Kidney (tissue), 14 donors: ENCODE results near the gene GRIK3. TPM values are rescaled to one million over a fixed set of nuclear protein-coding genes. Genes with fewer than 3 reads are reported as not detected.

Experiments used
- DNase-seq, 5 donors: peaks; one replicate each; pipeline ENCODE4 v3.0.0-alpha.2; 2013 to 2020
- FAIRE-seq: peaks from 2 replicates; lab custom pipeline; 2012; peaks lifted over from hg19 to GRCh38; lab: Jason Lieb, UNC
- H3K27ac ChIP-seq, 2 donors: one replicate each; pipeline ENCODE4 v1.7.0; 2013; ENCODE audit warnings: low read depth in 2 of 2, low read length in 2 of 2, inconsistent platforms in 1 of 2
- H3K27me3 ChIP-seq: one replicate; pipeline ENCODE4 v1.7.1; 2013; ENCODE audit warnings: low read length, inconsistent platforms; ENCODE audit not compliant: control insufficient read depth, insufficient read depth
- H3K36me3 ChIP-seq, 3 donors: one replicate each; pipeline versions ENCODE4 v1.7.0 to v1.7.1; 2013; ENCODE audit warnings: low read length in 3 of 3, control low read depth in 1 of 3, inconsistent platforms in 1 of 3; ENCODE audit not compliant: insufficient read depth in 3 of 3, control insufficient read depth in 2 of 3
- H3K4me1 ChIP-seq, 3 donors: one replicate each; pipeline versions ENCODE4 v1.7.0 to v1.7.1; 2013; ENCODE audit warnings: low read length in 3 of 3, inconsistent platforms in 1 of 3, low read depth in 1 of 3; ENCODE audit not compliant: control insufficient read depth in 2 of 3, insufficient read depth in 2 of 3
- H3K4me3 ChIP-seq, 3 donors: one replicate each; pipeline versions ENCODE4 v1.7.0 to v1.8.1; 2013; ENCODE audit warnings: low read length in 3 of 3, control low read depth in 1 of 3, inconsistent platforms in 1 of 3
- H3K9ac ChIP-seq, 3 donors: one replicate each; pipeline versions ENCODE4 v1.7.0 to v1.7.1; 2013; ENCODE audit warnings: low read length in 3 of 3, control low read depth in 1 of 3, inconsistent platforms in 1 of 3
- H3K9me3 ChIP-seq, 3 donors: one replicate each; pipeline versions ENCODE4 v1.7.0 to v1.7.1; 2013; ENCODE audit warnings: low read length in 3 of 3, control low read depth in 1 of 3, inconsistent platforms in 1 of 3; ENCODE audit not compliant: control insufficient read depth in 2 of 3, insufficient read depth in 1 of 3
- CTCF ChIP-seq: IDR thresholded peaks from 3 replicates; pipeline ENCODE4 v1.5.1; 2012; ENCODE audit warnings: mild to moderate bottlenecking, moderate library complexity, borderline replicate concordance; ENCODE audit not compliant: insufficient read depth; ENCODE audit errors: extremely low read depth
- intact Hi-C: fragments of 100-400 bp; cut with DNase I; formaldehyde crosslinking; loops from one replicate; pipeline ENCODE4 v1.11.1; 2022
- polyA plus RNA-seq: library from polyadenylated mRNA; stranded (reverse); fragments of 350-450 nt; fragmentation: Illumina TruSeq; extraction: RNeasy Lipid Tissue Mini Kit (QIAGEN cat#74804); gene quantifications from one replicate; pipeline ENCODE4 v1.2.3, GENCODE V29; 2014; ENCODE audit warnings: low read depth, low replicate concordance; ENCODE audit not compliant: insufficient read depth
- total RNA-seq: library from RNA; stranded (reverse); fragmentation: NEBNext Ultra II Directional; extraction: Animal tissue kit (Norgen Biotek cat#: 25700); gene quantifications from one replicate; pipeline ENCODE4 v1.2.1, GENCODE V29; 2021
- donor health status: control.
- donor health status: control.
- donor health status: control.
- donor health status: control.
- donor health status: control.
- donor health status: DM: yes; HTN: yes; CAD: no.
- donor health status: Normal renal cell carcinoma (clear cell type).

Gene GRIK3
- total and polyA plus RNA-seq, 2 donors from 2014 or later, result 0.06 to 0.38 TPM

GRCh38 chr1:36869054-36869453 lies 165.3 kb downstream of the GRIK3 start:
- intact Hi-C loops, result no loop called here
- Histone ChIP-seq H3K9me3 (no peaks in the 10 kb centered on the region), H3K9ac (no peak overlapping the region), H3K27me3 (no peaks in the 10 kb centered on the region), H3K27ac (no peak overlapping the region), H3K4me1 (no peaks in the 10 kb centered on the region), H3K36me3 (no peaks in the 10 kb centered on the region), H3K4me3 (no peak overlapping the region)
- TF ChIP-seq CTCF, result no peak
- peak in 2 of 5 donors; percentile 12 to 16 for DNase-seq
- FAIRE-seq, result no peak

GRCh38 chr1:36867575-36867974 lies 166.7 kb downstream of the GRIK3 start:
- peak in 1 of 5 donors; percentile 15 for DNase-seq
- FAIRE-seq, result no peak
- H3K9me3 ChIP-seq, result no peaks in the 10 kb centered on the region
- no peaks in the 10 kb centered on the region for H3K27me3 ChIP-seq
- H3K27ac ChIP-seq, result no peak overlapping the region
- H3K4me3 ChIP-seq, result no peak overlapping the region
- intact Hi-C loops, result no loop called here
- H3K9ac ChIP-seq, result no peak overlapping the region
- no peaks in the 10 kb centered on the region for H3K4me1 ChIP-seq
- H3K36me3 ChIP-seq, result no peaks in the 10 kb centered on the region
- no peak for TF ChIP-seq CTCF

- Histone ChIP-seq H3K27me3 (no peaks in the 10 kb centered on the region), H3K36me3 (no peaks in the 10 kb centered on the region), H3K9me3 (no peaks in the 10 kb centered on the region), H3K4me3 (no peak overlapping the region), H3K9ac (no peak overlapping the region), H3K27ac (no peak overlapping the region), H3K4me1 (no peaks in the 10 kb centered on the region)
- FAIRE-seq, result no peak
- TF ChIP-seq CTCF, result no peak
- peak in 4 of 5 donors; percentile 5 to 58 (median 48) for DNase-seq
- intact Hi-C loops, result no loop called here
Measured at GRCh38 chr1:36866169-36866814, 168.0 kb downstream of the GRIK3 start.

GRCh38 chr1:36865602-36865900 lies 168.8 kb downstream of the GRIK3 start:
- DNase-seq (peak in 1 of 5 donors; percentile 30), FAIRE-seq (no peak)
- intact Hi-C loops, result no loop called here
- H3K9ac ChIP-seq, result no peak overlapping the region
- H3K27ac ChIP-seq, result no peak overlapping the region
- no peak for TF ChIP-seq CTCF
- no peaks in the 10 kb centered on the region for H3K36me3 ChIP-seq
- no peaks in the 10 kb centered on the region for H3K9me3 ChIP-seq
- H3K4me3 ChIP-seq, result no peak overlapping the region
- H3K27me3 ChIP-seq, result no peaks in the 10 kb centered on the region
- no peaks in the 10 kb centered on the region for H3K4me1 ChIP-seq
